Neuronal stem cell (in vitro differentiated cells): Measurements from ENCODE around the gene CRYBG2.
A peak's percentile ranks its signal among the peaks of the same experiment; 100 is the strongest.

Source experiments
- DNase-seq: peaks from one replicate; pipeline ENCODE4 v3.0.0-alpha.2; 2013; ENCODE audit warnings: low spot score
- H2AFZ ChIP-seq: one replicate; pipeline ENCODE4 v1.6.1; 2013; ENCODE audit warnings: mild to moderate bottlenecking, low read length, inconsistent platforms
- H2AK5ac ChIP-seq: 2 replicates; pipeline ENCODE4 v1.6.1; 2013; ENCODE audit warnings: low read depth, mild to moderate bottlenecking, inconsistent platforms, low read length, moderate library complexity, mixed read lengths
- H2BK120ac ChIP-seq: 2 replicates; pipeline ENCODE4 v1.6.1; 2013; ENCODE audit warnings: low read depth, mild to moderate bottlenecking, inconsistent platforms, low read length, moderate library complexity, mixed read lengths
- H2BK12ac ChIP-seq: one replicate; pipeline ENCODE4 v1.6.1; 2013; ENCODE audit warnings: low read length, inconsistent platforms
- H2BK15ac ChIP-seq: 2 replicates; pipeline ENCODE4 v1.6.1; 2013; ENCODE audit warnings: mild to moderate bottlenecking, low read length, inconsistent platforms, mixed read lengths
- H2BK5ac ChIP-seq: one replicate; pipeline ENCODE4 v1.6.1; 2013; ENCODE audit warnings: inconsistent platforms, mild to moderate bottlenecking, low read length, moderate library complexity
- H3K14ac ChIP-seq: one replicate; pipeline ENCODE4 v1.6.1; 2013; ENCODE audit warnings: low read length, inconsistent platforms
- H3K18ac ChIP-seq: 2 replicates; pipeline ENCODE4 v1.6.1; 2013; ENCODE audit warnings: low read length, inconsistent platforms
- H3K23ac ChIP-seq: 2 replicates; pipeline ENCODE4 v1.6.1; 2013; ENCODE audit warnings: low read depth, mild to moderate bottlenecking, mixed read lengths, low read length, inconsistent platforms; ENCODE audit not compliant: poor library complexity
- H3K27ac ChIP-seq: replicated peaks from 3 replicates; pipeline ENCODE4 v1.5.1; 2013; ENCODE audit warnings: low read length, inconsistent platforms
- H3K27me3 ChIP-seq, 3 experiments: 2 replicates each; pipeline ENCODE4 v1.6.1; 2013; ENCODE audit warnings: low read length in 3 of 3, mild to moderate bottlenecking in 2 of 3, inconsistent platforms in 1 of 3, low read depth in 1 of 3, mixed read lengths in 1 of 3, moderate library complexity in 1 of 3; ENCODE audit not compliant: control insufficient read depth in 3 of 3, insufficient read depth in 3 of 3
- H3K36me3 ChIP-seq, 2 donors: replicated peaks in 1 of 2; 2 replicates each; pipeline ENCODE4 v1.6.1; 2013; ENCODE audit warnings: low read length in 2 of 2; ENCODE audit not compliant: control insufficient read depth in 2 of 2, insufficient read depth in 2 of 2
- H3K4ac ChIP-seq: 2 replicates; pipeline ENCODE4 v1.6.1; 2013; ENCODE audit warnings: inconsistent platforms, mild to moderate bottlenecking, low read length, moderate library complexity
- H3K4me1 ChIP-seq, 2 donors: 1 replicate in 1 of 2; 2 replicates in 1 of 2; pipeline ENCODE4 v1.6.1; 2013; ENCODE audit warnings: low read length in 2 of 2, low read depth in 1 of 2; ENCODE audit not compliant: control insufficient read depth in 2 of 2, insufficient read depth in 1 of 2
- H3K4me2 ChIP-seq: one replicate; pipeline ENCODE4 v1.6.1; 2013; ENCODE audit warnings: mild to moderate bottlenecking, low read length, inconsistent platforms; ENCODE audit not compliant: insufficient read depth, poor library complexity, severe bottlenecking
- H3K4me3 ChIP-seq, 2 donors: 2 replicates each; pipeline ENCODE4 v1.5.1; 2013; ENCODE audit warnings: low read length in 2 of 2, mild to moderate bottlenecking in 2 of 2, inconsistent platforms in 1 of 2, moderate library complexity in 1 of 2
- H3K79me1 ChIP-seq: one replicate; pipeline ENCODE4 v1.6.1; 2013; ENCODE audit warnings: low read depth, mild to moderate bottlenecking, inconsistent platforms, low read length, moderate library complexity
- H3K9ac ChIP-seq: one replicate; pipeline ENCODE4 v1.6.1; 2013; ENCODE audit warnings: mild to moderate bottlenecking, low read depth, low read length, inconsistent platforms; ENCODE audit not compliant: poor library complexity
- H3K9me3 ChIP-seq, 2 donors: replicated peaks in 1 of 2; 2 replicates each; pipeline versions ENCODE3 to v1.6.1; 2013; ENCODE audit warnings: low read length in 2 of 2, mild to moderate bottlenecking in 2 of 2, inconsistent platforms in 1 of 2, low read depth in 1 of 2, mixed read lengths in 1 of 2, moderate library complexity in 1 of 2; ENCODE audit not compliant: control insufficient read depth in 2 of 2, insufficient read depth in 1 of 2
- H4K8ac ChIP-seq: one replicate; pipeline ENCODE4 v1.6.1; 2013; ENCODE audit warnings: low read depth, mild to moderate bottlenecking, inconsistent platforms, low read length, moderate library complexity
- H4K91ac ChIP-seq: one replicate; pipeline ENCODE4 v1.6.1; 2013; ENCODE audit warnings: low read length, low read depth, mild to moderate bottlenecking, inconsistent platforms; ENCODE audit not compliant: poor library complexity
- WGBS, 2 donors: extraction: QIAGEN DNeasy Blood & Tissue Kit; methylation state at CpG; one replicate each; pipeline ENCODE4 v1.1.7; 2013; ENCODE audit warnings: missing lambda C conversion rate in 2 of 2, mixed read lengths in 1 of 2; ENCODE audit not compliant: insufficient read length in 2 of 2, insufficient replicate concordance in 1 of 2; ENCODE audit errors: extremely low coverage in 2 of 2; 5-methylcytosine and 5-hydroxymethylcytosine counted together

CRYBG2 gene

GRCh38 chr1:26283279-26283853, 70.6 kb downstream of the CRYBG2 start:
- Histone ChIP-seq H4K8ac (no peak overlapping the region), H3K4me1 (peaks cover 34 to 47% of the 10 kb centered on the region in 2 donors), H3K27ac (no peak overlapping the region), H2BK12ac (no peak overlapping the region), H2BK120ac (no peak overlapping the region), H3K4ac (no peak overlapping the region), H3K36me3 (peaks cover 8 to 27% of the 10 kb centered on the region in 2 donors), H3K27me3 (no peaks in the 10 kb centered on the region), H2BK15ac (peak overlapping the region; percentile 19), H2AK5ac (no peak overlapping the region), H2AFZ (no peak overlapping the region), H3K9me3 (no peaks in the 10 kb centered on the region), H2BK5ac (peak overlapping the region; percentile 68), H3K4me2 (no peak overlapping the region), H3K14ac (no peak overlapping the region), H3K23ac (no peak overlapping the region), H3K79me1 (peaks cover 8% of the 10 kb centered on the region), H4K91ac (no peak overlapping the region), H3K18ac (no peak overlapping the region), H3K4me3 (no peak overlapping the region), H3K9ac (no peak overlapping the region)
- WGBS, 2 donors = no CpG with 5 or more reads among the region's 4 CpGs
- no peak for DNase-seq

GRCh38 chr1:26282401-26282918, 71.5 kb downstream of the CRYBG2 start:
- Histone ChIP-seq H3K79me1 (peaks cover 8% of the 10 kb centered on the region), H3K9me3 (no peaks in the 10 kb centered on the region), H4K8ac (no peak overlapping the region), H2BK120ac (no peak overlapping the region), H3K23ac (no peak overlapping the region), H3K14ac (peak overlapping the region; percentile 41), H3K27ac (peak overlapping the region; percentile 63), H3K9ac (peak overlapping the region; percentile 88), H3K4me2 (peak overlapping the region; percentile 48), H3K36me3 (peaks cover 15 to 36% of the 10 kb centered on the region in 2 donors), H3K4me1 (peaks cover 31 to 40% of the 10 kb centered on the region in 2 donors), H3K4ac (peak overlapping the region; percentile 60), H2AFZ (no peak overlapping the region), H2AK5ac (peak overlapping the region; percentile 31), H2BK5ac (peak overlapping the region; percentile 68), H2BK12ac (peak overlapping the region; percentile 97), H3K4me3 (no peak overlapping the region), H3K27me3 (no peaks in the 10 kb centered on the region), H3K18ac (peak overlapping the region; percentile 93), H2BK15ac (peak overlapping the region; percentile 62), H4K91ac (no peak overlapping the region)
- no peak for DNase-seq
- WGBS, 2 donors = no CpG with 5 or more reads among the region's 22 CpGs

- no peak overlapping the region for H3K4ac ChIP-seq
- DNase-seq = peak; percentile 91
These were observed 72.0 kb downstream of the CRYBG2 start for GRCh38 chr1:26281971-26282370.

GRCh38 chr1:26281091-26281958, 72.6 kb downstream of the CRYBG2 start:
- H4K8ac ChIP-seq = no peak overlapping the region
- no peak overlapping the region for H2BK120ac ChIP-seq
- peak overlapping the region; percentile 2 for H2BK15ac ChIP-seq
- H3K9me3 ChIP-seq = no peaks in the 10 kb centered on the region
- H3K27me3 ChIP-seq = no peaks in the 10 kb centered on the region
- no peak overlapping the region for H2AFZ ChIP-seq
- H3K14ac ChIP-seq = no peak overlapping the region
- peaks cover 26 to 47% of the 10 kb centered on the region in 2 donors for H3K36me3 ChIP-seq
- peaks cover 31 to 33% of the 10 kb centered on the region in 2 donors for H3K4me1 ChIP-seq
- H3K4me3 ChIP-seq = peak overlapping the region in 1 of 2 donors; percentile 42
- no peak overlapping the region for H2BK12ac ChIP-seq
- H2AK5ac ChIP-seq = no peak overlapping the region
- no peak for DNase-seq
- no peak overlapping the region for H3K4ac ChIP-seq
- H2BK5ac ChIP-seq = no peak overlapping the region
- H3K18ac ChIP-seq = peak overlapping the region; percentile 12
- H3K9ac ChIP-seq = no peak overlapping the region
- peak overlapping the region; percentile 27 for H3K4me2 ChIP-seq
- peak overlapping the region; percentile 73 for H3K27ac ChIP-seq
- no peak overlapping the region for H4K91ac ChIP-seq
- WGBS, 2 donors = no CpG with 5 or more reads among the region's 5 CpGs
- H3K79me1 ChIP-seq = peaks cover 10% of the 10 kb centered on the region
- no peak overlapping the region for H3K23ac ChIP-seq

More at GRCh38 chr1:26281971-26282370, 72.0 kb downstream of the CRYBG2 start:
- H2BK5ac ChIP-seq = peak overlapping the region; percentile 68
- WGBS, 2 donors = no CpG with 5 or more reads among the region's 15 CpGs
- H3K23ac ChIP-seq = no peak overlapping the region
- H3K27ac ChIP-seq = peak overlapping the region; percentile 73
- peaks cover 8% of the 10 kb centered on the region for H3K79me1 ChIP-seq
- peak overlapping the region; percentile 31 for H2AK5ac ChIP-seq
- no peak overlapping the region for H2BK15ac ChIP-seq
- no peaks in the 10 kb centered on the region for H3K27me3 ChIP-seq
- H2BK12ac ChIP-seq = no peak overlapping the region
- H3K4me3 ChIP-seq = no peak overlapping the region
- H3K4me2 ChIP-seq = peak overlapping the region; percentile 48
- peak overlapping the region; percentile 12 for H3K18ac ChIP-seq
- no peak overlapping the region for H3K9ac ChIP-seq
- peaks cover 20 to 41% of the 10 kb centered on the region in 2 donors for H3K36me3 ChIP-seq
- H3K4me1 ChIP-seq = peaks cover 31 to 35% of the 10 kb centered on the region in 2 donors
- no peak overlapping the region for H3K14ac ChIP-seq
- H3K9me3 ChIP-seq = no peaks in the 10 kb centered on the region
- no peak overlapping the region for H2AFZ ChIP-seq
- H4K8ac ChIP-seq = no peak overlapping the region
- no peak overlapping the region for H2BK120ac ChIP-seq
- H4K91ac ChIP-seq = no peak overlapping the region
